Lower lobe of right lung (tissue), 2 donors: ENCODE results near the gene NAA38. TPM values are rescaled to one million over a fixed set of nuclear protein-coding genes. Genes with fewer than 3 reads are reported as not detected.

Source experiments
- ATAC-seq, 2 donors: fragments of 200-7000 bp; cut with Tn5 transposase; one replicate each; pipeline ENCODE4 v1.9.1; 2020 to 2022; ENCODE audit warnings: mild to moderate bottlenecking in 2 of 2, moderate library complexity in 2 of 2
- DNase-seq: peaks from one replicate; pipeline ENCODE4 v3.0.0-alpha.2; 2020
- H3K27ac ChIP-seq: fragments of 200-600 bp; one replicate; pipeline ENCODE4 v1.8.0; 2022
- H3K27me3 ChIP-seq: fragments of 200-600 bp; one replicate; pipeline ENCODE4 v1.8.0; 2022; ENCODE audit warnings: low read depth
- H3K36me3 ChIP-seq: fragments of 200-600 bp; one replicate; pipeline ENCODE4 v1.8.0; 2022; ENCODE audit warnings: mild to moderate bottlenecking
- H3K4me1 ChIP-seq: fragments of 200-600 bp; one replicate; pipeline ENCODE4 v1.8.0; 2022
- H3K4me3 ChIP-seq: fragments of 200-600 bp; one replicate; pipeline ENCODE4 v1.8.0; 2022; ENCODE audit warnings: mild to moderate bottlenecking
- H3K9me3 ChIP-seq: fragments of 200-600 bp; one replicate; pipeline ENCODE4 v1.8.0; 2022
- CTCF ChIP-seq: fragments of 200-600 bp; IDR thresholded peaks from one replicate; pipeline ENCODE4 v1.8.0; 2022; ENCODE audit warnings: antibody characterized with exemption, mild to moderate bottlenecking
- intact Hi-C: fragments of 100-400 bp; cut with DNase I; formaldehyde crosslinking; loops from one replicate; pipeline ENCODE4 v1.11.0; 2022
- total RNA-seq: library from RNA; stranded (reverse); fragmentation: NEBNext Ultra II Directional; extraction: Animal tissue kit (Norgen Biotek cat#: 25700); gene quantifications from one replicate; pipeline ENCODE4 v1.2.1, GENCODE V29; 2021
- donor health status: DM: no; HTN: yes; CAD: no; lungs with severe emphysema.

Gene NAA38
- total RNA-seq, 1 donor from 2014 or later, result 61.5 TPM

GRCh38 chr17:7844292-7845154, 12.8 kb downstream of the NAA38 start:
- ATAC-seq (peak; percentile 70 to 80), DNase-seq (peak; percentile 92)
- intact Hi-C loops, result no loop called here
- H3K27ac ChIP-seq, result peak overlapping the region; percentile 99
- H3K4me1 ChIP-seq, result peaks cover 32% of the 10 kb centered on the region
- no peak for TF ChIP-seq CTCF
- peaks cover 52% of the 10 kb centered on the region for H3K36me3 ChIP-seq
- H3K4me3 ChIP-seq, result peak overlapping the region; percentile 79
- H3K27me3 ChIP-seq, result no peaks in the 10 kb centered on the region
- H3K9me3 ChIP-seq, result no peaks in the 10 kb centered on the region

- H3K36me3 ChIP-seq, result peaks cover 44% of the 10 kb centered on the region
- peak overlapping the region; percentile 99 for H3K27ac ChIP-seq
- no peaks in the 10 kb centered on the region for H3K9me3 ChIP-seq
- no peaks in the 10 kb centered on the region for H3K27me3 ChIP-seq
- ATAC-seq (peak; percentile 49 to 75), DNase-seq (peak; percentile 93)
- peaks cover 40% of the 10 kb centered on the region for H3K4me1 ChIP-seq
- intact Hi-C loops, result no loop called here
- peak overlapping the region; percentile 79 for H3K4me3 ChIP-seq
- no peak for TF ChIP-seq CTCF
These were observed 13.6 kb downstream of the NAA38 start for GRCh38 chr17:7843536-7844291.

GRCh38 chr17:7843257-7843535, 14.2 kb downstream of the NAA38 start:
- peaks cover 41% of the 10 kb centered on the region for H3K36me3 ChIP-seq
- H3K27ac ChIP-seq, result peak overlapping the region; percentile 99
- DNase-seq (no peak), ATAC-seq (no peak)
- H3K4me3 ChIP-seq, result peak overlapping the region; percentile 79
- H3K4me1 ChIP-seq, result peaks cover 42% of the 10 kb centered on the region
- H3K27me3 ChIP-seq, result no peaks in the 10 kb centered on the region
- no peak for TF ChIP-seq CTCF
- H3K9me3 ChIP-seq, result no peaks in the 10 kb centered on the region
- intact Hi-C loops, result no loop called here

GRCh38 chr17:7842380-7843256, 14.7 kb downstream of the NAA38 start:
- Histone ChIP-seq H3K4me1 (peaks cover 46% of the 10 kb centered on the region), H3K4me3 (peak overlapping the region; percentile 79), H3K27me3 (no peaks in the 10 kb centered on the region), H3K27ac (peak overlapping the region; percentile 99), H3K36me3 (peaks cover 35% of the 10 kb centered on the region), H3K9me3 (no peaks in the 10 kb centered on the region)
- TF ChIP-seq CTCF, result no peak
- DNase-seq, result peak; percentile 88
- peak; percentile 43 to 61 for ATAC-seq
- intact Hi-C loops, result no loop called here

GRCh38 chr17:7841915-7842379, 15.4 kb downstream of the NAA38 start:
- no peak for TF ChIP-seq CTCF
- H3K4me1 ChIP-seq, result peaks cover 52% of the 10 kb centered on the region
- ATAC-seq, result peak; percentile 72 to 79
- H3K27ac ChIP-seq, result peak overlapping the region; percentile 99
- H3K36me3 ChIP-seq, result peaks cover 28% of the 10 kb centered on the region
- H3K9me3 ChIP-seq, result no peaks in the 10 kb centered on the region
- peak; percentile 91 for DNase-seq
- peak overlapping the region; percentile 79 for H3K4me3 ChIP-seq
- intact Hi-C loops, result no loop called here
- no peaks in the 10 kb centered on the region for H3K27me3 ChIP-seq
